OCI-LY3 (cell line): ENCODE measurements around the gene FILIP1L.
A peak's percentile ranks its signal among the peaks of the same experiment; 100 is the strongest.

ENCODE experiments used
- H2AFZ ChIP-seq: fragments of 200-600, 300-600 bp; shearing (Covaris generic); 2 replicates; pipeline ENCODE4 v1.6.0; 2014; ENCODE audit warnings: antibody characterized with exemption, low read depth, low read length
- H3K27ac ChIP-seq: fragments of 200-600, 300-600 bp; sonication (generic); 2 replicates; pipeline ENCODE4 v1.5.1; 2014; ENCODE audit warnings: mild to moderate bottlenecking, low read length, moderate library complexity, mixed read lengths
- H3K27me3 ChIP-seq: fragments of 200-600, 300-600 bp; sonication (generic); 2 replicates; pipeline ENCODE4 v1.6.1; 2014; ENCODE audit warnings: low read depth, low read length, mixed read lengths
- H3K36me3 ChIP-seq: fragments of 200-600, 300-600 bp; sonication (generic); replicated peaks from 2 replicates; pipeline ENCODE3; 2014; ENCODE audit warnings: low read depth, low read length, mixed read lengths
- H3K4me1 ChIP-seq: fragments of 300-600, 200-600 bp; sonication (generic); 2 replicates; pipeline ENCODE4 v1.6.1; 2014; ENCODE audit warnings: low read length, mixed read lengths
- H3K4me2 ChIP-seq: fragments of 200-600, 300-600 bp; sonication (generic); 2 replicates; pipeline ENCODE4 v1.6.1; 2014; ENCODE audit warnings: low read length, mixed read lengths
- H3K4me3 ChIP-seq: fragments of 300-600, 200-600 bp; sonication (generic); 2 replicates; pipeline ENCODE4 v1.5.1; 2014; ENCODE audit warnings: antibody characterized with exemption, mild to moderate bottlenecking, low read length, moderate library complexity
- H3K79me2 ChIP-seq: fragments of 300-600, 200-600 bp; shearing (Covaris generic); 2 replicates; pipeline ENCODE4 v1.6.1; 2014; ENCODE audit warnings: mild to moderate bottlenecking, low read length, mixed read lengths
- H3K9ac ChIP-seq: fragments of 300-600, 200-600 bp; shearing (Covaris generic); 2 replicates; pipeline ENCODE4 v1.6.0; 2014; ENCODE audit warnings: mild to moderate bottlenecking, low read length, moderate library complexity
- H3K9me3 ChIP-seq: fragments of 200-600, 300-600 bp; shearing (Covaris generic); 2 replicates; pipeline ENCODE4 v1.6.1; 2014; ENCODE audit warnings: low read length, mixed read lengths; ENCODE audit not compliant: insufficient read depth
- H4K20me1 ChIP-seq: fragments of 200-600, 300-600 bp; sonication (generic); 2 replicates; pipeline ENCODE4 v1.6.1; 2016; ENCODE audit warnings: low read length, mixed read lengths; ENCODE audit not compliant: insufficient read depth
- CTCF ChIP-seq: fragments of 200-600, 300-600 bp; sonication (generic); IDR thresholded peaks from 2 replicates; pipeline ENCODE4 v1.5.1; 2014; ENCODE audit warnings: antibody characterized with exemption, low read length, low read depth
- EZH2phosphoT487 ChIP-seq: fragments of 200-600 bp; shearing (Covaris generic); IDR thresholded peaks from 2 replicates; pipeline ENCODE4 v1.6.1; 2018; ENCODE audit warnings: antibody characterized with exemption, mixed run types, low read depth

Gene FILIP1L

GRCh38 chr3:100107221-100107814, 7.0 kb downstream of the FILIP1L start:
- no peak overlapping the region for H3K4me3 ChIP-seq
- H3K4me1 ChIP-seq, result peaks cover 38% of the 10 kb centered on the region
- H3K27ac ChIP-seq, result no peak overlapping the region
- H3K9me3 ChIP-seq, result no peaks in the 10 kb centered on the region
- no peaks in the 10 kb centered on the region for H3K27me3 ChIP-seq
- no peak overlapping the region for H3K9ac ChIP-seq
- no peak for TF ChIP-seq EZH2phosphoT487
- no peak for TF ChIP-seq CTCF
- H3K4me2 ChIP-seq, result no peak overlapping the region
- H4K20me1 ChIP-seq, result no peaks in the 10 kb centered on the region
- H2AFZ ChIP-seq, result no peak overlapping the region
- H3K79me2 ChIP-seq, result no peaks in the 10 kb centered on the region
- peaks cover 3% of the 10 kb centered on the region for H3K36me3 ChIP-seq

DNA sequence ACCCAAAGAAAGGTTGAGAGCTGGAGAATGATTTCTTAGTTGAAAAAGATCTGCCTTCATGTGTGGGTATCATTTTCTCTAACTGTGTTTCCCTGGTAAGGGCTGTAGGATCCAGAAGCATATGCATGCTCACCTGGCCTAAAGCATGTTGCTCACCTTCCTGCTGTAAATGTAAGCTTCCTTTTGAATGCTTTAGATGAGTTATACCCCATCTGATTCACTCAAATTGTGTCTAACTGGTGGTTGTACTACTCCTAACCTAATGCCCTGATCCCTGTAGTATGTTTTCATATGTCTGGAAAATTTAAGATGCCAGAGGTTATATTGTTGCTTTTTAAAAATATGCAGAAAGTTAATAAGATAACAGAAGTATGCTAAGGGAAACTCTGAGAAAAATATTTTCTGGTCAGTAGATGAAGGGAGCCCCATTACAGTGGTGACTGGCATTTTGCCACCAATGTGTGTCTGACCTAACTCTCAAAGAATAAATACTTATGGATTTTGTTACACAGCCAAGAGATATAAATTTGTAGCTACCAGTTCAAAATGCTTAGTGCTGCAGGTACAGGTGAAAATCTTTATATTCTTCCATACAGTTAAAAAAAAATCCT, 7.7 kb downstream of the FILIP1L start:
- no peaks in the 10 kb centered on the region for H3K9me3 ChIP-seq
- H3K27ac ChIP-seq, result no peak overlapping the region
- peaks cover 38% of the 10 kb centered on the region for H3K4me1 ChIP-seq
- no peak overlapping the region for H3K4me2 ChIP-seq
- H3K36me3 ChIP-seq, result peaks cover 3% of the 10 kb centered on the region
- H3K79me2 ChIP-seq, result no peaks in the 10 kb centered on the region
- H3K9ac ChIP-seq, result no peak overlapping the region
- no peak overlapping the region for H2AFZ ChIP-seq
- no peaks in the 10 kb centered on the region for H3K27me3 ChIP-seq
- H3K4me3 ChIP-seq, result no peak overlapping the region
- H4K20me1 ChIP-seq, result no peaks in the 10 kb centered on the region
- no peak for TF ChIP-seq CTCF
- TF ChIP-seq EZH2phosphoT487, result no peak

GRCh38 chr3:100106094-100106493, 8.2 kb downstream of the FILIP1L start:
- peak overlapping the region; percentile 15; the same call in 1 of the 2 replicates for H3K9ac ChIP-seq
- H3K79me2 ChIP-seq, result no peaks in the 10 kb centered on the region
- peaks cover 3% of the 10 kb centered on the region for H3K36me3 ChIP-seq
- H3K4me3 ChIP-seq, result no peak overlapping the region
- peak overlapping the region; percentile 49 for H3K27ac ChIP-seq
- H3K27me3 ChIP-seq, result no peaks in the 10 kb centered on the region
- no peak overlapping the region for H2AFZ ChIP-seq
- peak overlapping the region; percentile 57 for H3K4me2 ChIP-seq
- no peaks in the 10 kb centered on the region for H3K9me3 ChIP-seq
- no peak for TF ChIP-seq CTCF
- TF ChIP-seq EZH2phosphoT487, result no peak
- H3K4me1 ChIP-seq, result peaks cover 38% of the 10 kb centered on the region
- H4K20me1 ChIP-seq, result no peaks in the 10 kb centered on the region

- Histone ChIP-seq H2AFZ (no peak overlapping the region), H3K4me1 (peaks cover 38% of the 10 kb centered on the region), H3K9me3 (no peaks in the 10 kb centered on the region), H3K36me3 (peaks cover 3% of the 10 kb centered on the region), H3K4me3 (peak overlapping the region; percentile 13; the same call in 1 of the 2 replicates), H3K27me3 (no peaks in the 10 kb centered on the region), H3K79me2 (no peaks in the 10 kb centered on the region), H3K9ac (peak overlapping the region; percentile 17; the same call in 1 of the 2 replicates), H3K27ac (peak overlapping the region; percentile 49), H3K4me2 (peak overlapping the region; percentile 57), H4K20me1 (no peaks in the 10 kb centered on the region)
- TF ChIP-seq CTCF (no peak), EZH2phosphoT487 (no peak)
These were observed 8.8 kb downstream of the FILIP1L start for GRCh38 chr3:100105501-100105900.
